T-helper 1 cell treated with Interleukin-12 subunit alpha and Interleukin-12 subunit beta and Interleukin-4 antibody, amounts not matched to agents 30 μg/mL and 1 μg/mL, for 36 hours (primary cell): ENCODE data around the gene NTM.

Experiments used
- H3K27ac Mint-ChIP-seq: one replicate; pipeline ENCODE4 v1.8.0; 2021; ENCODE audit warnings: mild to moderate bottlenecking, mixed read lengths
- H3K27me3 Mint-ChIP-seq: one replicate; pipeline ENCODE4 v1.8.0; 2021; ENCODE audit warnings: low read depth, mixed read lengths
- H3K36me3 Mint-ChIP-seq: one replicate; pipeline ENCODE4 v1.8.0; 2021; ENCODE audit warnings: low read depth, mixed read lengths
- H3K4me1 Mint-ChIP-seq: one replicate; pipeline ENCODE4 v1.8.0; 2021; ENCODE audit warnings: low read depth, mixed read lengths
- H3K4me3 Mint-ChIP-seq: one replicate; pipeline ENCODE4 v1.8.0; 2021; ENCODE audit warnings: mild to moderate bottlenecking, moderate library complexity, mixed read lengths
- H3K9me3 Mint-ChIP-seq: one replicate; pipeline ENCODE4 v1.8.0; 2021; ENCODE audit warnings: mixed read lengths

NTM gene

DNA sequence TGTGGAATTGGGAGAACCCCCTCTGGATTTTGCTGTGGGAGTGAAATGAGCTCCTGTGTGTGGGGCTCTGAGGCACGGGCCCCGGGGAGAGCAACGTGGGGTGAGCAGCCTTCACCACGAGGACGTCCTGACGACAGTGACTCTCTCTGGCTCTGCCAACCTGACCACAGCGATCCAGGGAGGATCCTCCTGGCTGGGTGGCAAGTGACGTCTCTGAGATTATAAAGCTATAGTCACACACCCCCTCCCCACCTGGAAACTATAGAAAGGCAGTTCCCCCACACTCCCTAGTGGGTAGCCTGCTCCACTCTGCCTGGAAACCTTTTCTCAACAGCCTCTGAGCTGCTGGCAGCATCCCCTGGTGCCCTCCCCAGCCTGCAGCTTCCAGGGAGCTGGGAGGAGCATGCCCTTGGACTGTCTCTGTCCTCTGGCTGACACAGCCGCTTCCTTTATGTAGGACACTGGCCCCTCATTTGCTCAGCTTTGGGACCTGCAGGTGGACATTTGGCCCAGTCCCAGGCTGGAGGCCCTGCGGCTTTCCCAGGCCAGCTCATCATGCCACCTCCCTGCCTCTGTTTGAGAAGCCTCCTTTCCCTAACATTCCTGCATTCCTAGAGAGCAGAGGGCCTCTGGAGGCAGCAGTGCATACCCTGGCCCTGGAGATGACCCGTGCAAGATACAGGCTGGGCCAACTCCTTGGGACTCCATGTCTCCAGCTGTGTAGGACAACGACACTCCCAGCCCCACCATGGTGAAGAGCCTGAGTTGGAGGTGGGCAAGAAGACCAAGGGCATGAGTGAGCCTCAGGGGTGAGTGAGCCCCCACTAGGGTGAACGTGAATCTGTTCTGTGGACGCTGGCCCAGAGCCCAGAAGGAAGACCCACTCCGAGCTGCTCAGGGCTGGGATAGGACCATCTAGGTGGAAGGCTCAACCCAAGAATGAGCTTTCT, 314.0 kb downstream of the NTM start:
- H3K36me3 Mint-ChIP-seq: no peaks in the 10 kb centered on the region
- no peaks in the 10 kb centered on the region for H3K9me3 Mint-ChIP-seq
- no peaks in the 10 kb centered on the region for H3K4me1 Mint-ChIP-seq
- H3K27me3 Mint-ChIP-seq: no peaks in the 10 kb centered on the region
- H3K27ac Mint-ChIP-seq: no peak overlapping the region
- no peak overlapping the region for H3K4me3 Mint-ChIP-seq

DNA sequence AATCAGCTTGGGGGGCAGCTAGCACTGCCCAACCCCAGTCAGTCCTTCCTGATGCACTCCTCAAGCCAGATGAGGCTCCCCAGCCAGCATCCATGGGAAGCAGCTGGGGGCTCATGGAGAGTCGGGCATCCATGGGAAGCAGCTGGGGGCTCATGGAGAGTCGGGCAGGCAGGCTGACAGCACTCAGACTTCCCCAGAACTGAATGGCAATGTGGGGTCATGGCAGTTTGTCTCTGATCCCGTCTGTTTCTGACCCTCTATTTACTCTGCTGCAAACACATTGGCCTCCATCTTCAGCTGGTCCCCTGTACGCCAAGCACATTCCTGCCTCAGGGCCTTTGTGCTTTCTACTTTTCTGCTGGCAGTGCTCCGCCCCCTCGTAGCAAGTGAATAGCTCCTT, 314.8 kb downstream of the NTM start:
- Mint-ChIP-seq H3K9me3 (no peaks in the 10 kb centered on the region), H3K4me3 (no peak overlapping the region), H3K27ac (no peak overlapping the region), H3K27me3 (no peaks in the 10 kb centered on the region), H3K36me3 (no peaks in the 10 kb centered on the region), H3K4me1 (no peaks in the 10 kb centered on the region)

DNA sequence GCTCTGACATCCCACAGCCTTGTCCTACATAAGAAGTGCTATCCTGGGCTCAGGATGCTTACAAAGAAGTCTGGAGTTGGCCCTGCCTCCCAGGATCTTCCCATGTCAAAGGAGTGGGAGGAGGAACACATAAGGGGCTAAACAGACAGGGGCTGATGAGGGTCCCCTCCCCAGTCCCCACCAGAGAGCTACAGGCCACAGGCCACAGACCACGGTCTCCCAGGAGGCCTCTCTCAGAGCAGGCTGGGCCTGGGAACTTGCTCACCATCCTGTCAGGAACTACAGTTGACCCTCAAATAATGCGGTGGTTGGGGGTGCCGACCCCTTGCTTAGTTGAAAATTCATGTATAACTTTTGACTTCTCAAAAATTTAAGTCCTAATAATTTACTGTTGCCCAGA, 315.5 kb downstream of the NTM start:
- Mint-ChIP-seq H3K4me3 (no peak overlapping the region), H3K27ac (no peak overlapping the region), H3K9me3 (no peaks in the 10 kb centered on the region), H3K4me1 (no peaks in the 10 kb centered on the region), H3K36me3 (no peaks in the 10 kb centered on the region), H3K27me3 (no peaks in the 10 kb centered on the region)

DNA sequence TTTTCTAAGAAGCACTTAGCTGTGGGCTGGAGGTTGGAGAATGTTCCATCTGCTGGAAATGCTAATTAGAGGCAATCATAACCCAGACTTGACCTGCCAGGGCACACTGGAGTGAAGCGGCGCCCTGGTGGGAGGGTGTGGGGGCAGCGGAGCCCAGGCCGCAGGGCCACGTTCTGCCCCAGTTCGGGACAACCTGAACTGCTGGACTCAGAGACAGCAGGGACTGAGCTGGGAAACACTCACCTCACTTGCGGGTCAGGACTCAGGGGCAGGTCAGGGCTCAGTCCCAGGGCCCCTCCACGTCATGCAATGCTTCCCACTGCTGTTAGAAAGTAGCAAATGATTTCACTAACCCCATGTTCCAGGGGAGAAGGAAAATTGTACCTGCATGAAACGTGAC, 316.4 kb downstream of the NTM start:
- H3K27me3 Mint-ChIP-seq: no peaks in the 10 kb centered on the region
- no peaks in the 10 kb centered on the region for H3K36me3 Mint-ChIP-seq
- no peaks in the 10 kb centered on the region for H3K4me1 Mint-ChIP-seq
- H3K4me3 Mint-ChIP-seq: no peak overlapping the region
- H3K9me3 Mint-ChIP-seq: no peaks in the 10 kb centered on the region
- H3K27ac Mint-ChIP-seq: no peak overlapping the region

DNA sequence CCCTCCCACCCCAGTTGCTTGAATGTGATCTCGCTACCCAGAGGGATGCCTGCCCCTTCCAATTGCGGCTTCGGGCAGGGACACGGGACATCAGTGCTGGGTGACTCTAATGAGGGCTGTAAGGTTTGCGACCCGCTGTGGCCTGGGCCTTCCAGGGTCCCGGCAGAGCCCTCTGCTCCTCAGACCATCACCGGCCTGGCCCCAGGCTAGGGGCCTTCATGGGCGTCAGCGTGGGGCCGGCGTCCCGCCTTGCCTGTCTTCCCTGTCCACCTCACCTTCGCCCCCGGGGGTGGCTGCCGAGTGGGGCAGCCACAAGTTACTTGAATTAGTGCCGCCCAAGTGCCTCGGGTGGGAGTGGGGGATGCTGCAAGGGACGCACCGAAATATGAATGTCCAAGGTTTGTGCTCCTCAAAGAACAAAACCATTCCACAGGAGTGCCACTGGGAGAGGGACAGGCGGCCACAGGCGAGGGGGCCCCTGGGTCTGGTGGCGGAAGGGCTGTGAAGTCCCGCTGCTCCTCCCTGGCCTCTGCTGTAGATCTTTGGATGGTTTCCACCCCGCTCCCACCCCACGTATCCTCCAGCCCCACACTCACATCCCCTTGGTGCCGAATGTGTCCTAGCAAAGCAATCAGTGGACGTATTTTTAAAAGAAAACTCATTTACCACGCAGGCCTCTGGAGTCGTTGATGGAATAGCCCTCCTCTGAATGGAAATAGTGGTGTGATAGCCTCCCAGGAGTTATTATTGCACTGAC, 317.1 kb downstream of the NTM start:
- Mint-ChIP-seq H3K4me3 (no peak overlapping the region), H3K36me3 (no peaks in the 10 kb centered on the region), H3K27ac (no peak overlapping the region), H3K27me3 (no peaks in the 10 kb centered on the region), H3K4me1 (no peaks in the 10 kb centered on the region), H3K9me3 (no peaks in the 10 kb centered on the region)

DNA sequence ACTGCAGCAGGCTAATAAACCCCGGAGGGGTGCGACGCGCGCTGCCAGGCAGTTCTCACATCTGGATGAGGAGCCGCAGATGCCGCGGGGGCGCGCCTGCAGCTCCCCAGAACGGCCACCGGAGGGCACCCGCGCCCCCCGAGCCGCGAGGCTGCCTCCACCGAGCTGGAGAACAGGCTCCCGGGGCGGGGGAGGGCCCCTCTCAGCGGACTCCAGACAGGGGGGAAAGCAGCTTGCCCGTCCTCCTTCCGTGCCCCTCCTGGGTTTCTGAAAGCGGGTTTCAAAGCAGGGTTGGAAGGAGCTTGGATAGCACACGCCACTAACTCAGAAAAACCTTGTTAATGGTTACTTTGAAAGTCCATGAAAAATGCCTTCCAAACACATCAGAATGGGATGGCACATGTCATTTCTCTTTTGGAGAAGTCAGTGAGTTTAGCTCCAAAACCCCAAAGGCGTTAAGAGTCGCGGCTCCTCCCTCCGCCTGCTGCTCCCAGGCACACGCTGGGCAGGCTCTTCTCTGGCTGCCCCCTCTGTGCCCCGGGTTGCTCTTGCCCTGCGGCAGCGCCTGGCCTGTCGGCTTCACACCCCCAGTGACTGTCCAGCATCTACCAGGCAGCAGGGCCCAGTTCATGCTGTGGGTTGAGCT, 317.8 kb downstream of the NTM start:
- H3K27me3 Mint-ChIP-seq: no peaks in the 10 kb centered on the region
- no peaks in the 10 kb centered on the region for H3K4me1 Mint-ChIP-seq
- H3K36me3 Mint-ChIP-seq: no peaks in the 10 kb centered on the region
- H3K9me3 Mint-ChIP-seq: no peaks in the 10 kb centered on the region
- H3K4me3 Mint-ChIP-seq: no peak overlapping the region
- H3K27ac Mint-ChIP-seq: no peak overlapping the region

DNA sequence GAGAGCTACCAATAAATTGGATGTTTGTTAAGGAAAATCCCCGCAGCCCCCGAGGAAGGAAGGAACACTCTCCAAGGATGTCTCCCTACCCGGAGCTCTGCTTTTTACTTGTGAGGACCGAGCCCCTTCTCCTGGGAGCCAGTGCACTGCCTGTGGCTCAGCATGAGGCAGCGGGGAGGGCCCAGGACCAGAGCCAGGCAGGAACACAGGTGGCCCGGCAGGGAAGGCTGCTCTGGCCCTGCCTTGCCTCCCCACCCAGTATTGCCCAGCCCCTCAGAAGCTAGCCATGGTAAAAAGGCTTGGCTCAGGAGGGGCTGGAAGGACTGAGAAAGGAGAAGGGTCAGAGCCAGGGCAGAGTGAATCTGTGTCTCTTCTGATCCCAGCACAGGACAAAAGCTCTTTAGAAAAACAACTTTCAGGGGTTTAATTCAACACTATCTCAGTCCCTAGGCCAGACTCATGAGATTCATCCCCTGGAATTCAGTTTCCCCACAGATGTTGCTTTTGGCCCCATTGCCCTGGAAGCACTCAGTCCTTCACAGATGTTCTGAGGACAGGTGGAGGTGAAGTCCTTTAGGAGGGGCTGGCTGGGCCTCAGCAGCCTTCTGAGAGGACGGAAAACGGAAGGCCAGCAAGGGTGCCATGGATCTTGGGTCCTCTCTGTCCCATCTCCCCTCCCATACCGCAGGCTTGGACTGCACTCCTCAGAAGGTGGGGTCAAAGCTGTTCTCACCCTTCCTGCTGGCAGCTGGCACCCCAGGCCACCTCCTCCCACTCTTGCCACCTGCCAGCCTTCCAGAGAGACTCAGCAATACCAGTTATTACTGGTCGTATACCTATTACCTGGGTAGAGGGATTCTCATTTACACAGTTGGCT, 318.9 kb downstream of the NTM start:
- Mint-ChIP-seq H3K4me1 (no peaks in the 10 kb centered on the region), H3K9me3 (no peaks in the 10 kb centered on the region), H3K27me3 (no peaks in the 10 kb centered on the region)

DNA sequence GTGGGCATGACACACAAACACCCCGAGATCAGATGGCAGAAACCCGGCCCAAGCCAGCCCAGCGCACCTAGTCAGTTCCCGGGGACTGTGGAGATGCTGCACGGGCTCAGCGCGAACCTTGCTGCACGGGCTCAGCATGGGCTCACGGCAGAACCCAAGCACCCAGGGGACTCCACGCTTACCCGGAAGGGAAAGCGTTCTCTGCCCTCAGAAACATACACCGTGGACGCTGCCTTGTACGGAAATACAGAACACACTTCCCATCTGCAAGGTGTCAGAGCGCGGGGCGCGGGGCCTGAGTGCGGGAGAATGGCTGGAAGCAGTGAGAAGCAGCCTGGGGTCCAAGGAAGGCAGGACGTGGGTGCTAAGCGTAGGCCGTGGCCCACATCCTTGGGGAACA, 319.9 kb downstream of the NTM start:
- Mint-ChIP-seq H3K4me1 (no peaks in the 10 kb centered on the region), H3K27me3 (no peaks in the 10 kb centered on the region), H3K9me3 (no peaks in the 10 kb centered on the region), H3K27ac (no peak overlapping the region), H3K4me3 (no peak overlapping the region), H3K36me3 (no peaks in the 10 kb centered on the region)

More for the DNA sequence above, 318.9 kb downstream of the NTM start:
- H3K27ac Mint-ChIP-seq: no peak overlapping the region
- H3K4me3 Mint-ChIP-seq: no peak overlapping the region
- H3K36me3 Mint-ChIP-seq: no peaks in the 10 kb centered on the region

DNA sequence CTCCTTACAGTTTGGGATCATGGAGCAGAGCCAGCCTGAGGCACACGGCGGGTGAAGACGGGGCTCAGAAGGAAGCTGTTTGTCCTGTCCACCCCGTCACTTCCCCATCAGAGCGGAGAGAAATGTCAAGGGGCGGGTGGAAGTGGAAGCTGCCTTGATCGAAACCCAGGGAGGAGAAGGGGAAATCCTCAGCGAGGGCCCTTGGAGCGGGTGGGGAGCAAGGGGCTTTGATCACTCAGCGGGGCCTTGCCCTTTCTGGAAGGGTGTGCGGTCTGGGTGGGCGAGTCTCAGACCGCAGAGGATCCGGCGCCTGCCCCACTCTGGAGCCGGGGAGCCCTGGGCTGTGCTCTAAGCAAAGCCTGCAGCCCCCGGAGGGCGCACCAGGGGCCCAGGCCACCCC, 320.4 kb downstream of the NTM start:
- H3K27me3 Mint-ChIP-seq: no peaks in the 10 kb centered on the region
- H3K4me1 Mint-ChIP-seq: no peaks in the 10 kb centered on the region

DNA sequence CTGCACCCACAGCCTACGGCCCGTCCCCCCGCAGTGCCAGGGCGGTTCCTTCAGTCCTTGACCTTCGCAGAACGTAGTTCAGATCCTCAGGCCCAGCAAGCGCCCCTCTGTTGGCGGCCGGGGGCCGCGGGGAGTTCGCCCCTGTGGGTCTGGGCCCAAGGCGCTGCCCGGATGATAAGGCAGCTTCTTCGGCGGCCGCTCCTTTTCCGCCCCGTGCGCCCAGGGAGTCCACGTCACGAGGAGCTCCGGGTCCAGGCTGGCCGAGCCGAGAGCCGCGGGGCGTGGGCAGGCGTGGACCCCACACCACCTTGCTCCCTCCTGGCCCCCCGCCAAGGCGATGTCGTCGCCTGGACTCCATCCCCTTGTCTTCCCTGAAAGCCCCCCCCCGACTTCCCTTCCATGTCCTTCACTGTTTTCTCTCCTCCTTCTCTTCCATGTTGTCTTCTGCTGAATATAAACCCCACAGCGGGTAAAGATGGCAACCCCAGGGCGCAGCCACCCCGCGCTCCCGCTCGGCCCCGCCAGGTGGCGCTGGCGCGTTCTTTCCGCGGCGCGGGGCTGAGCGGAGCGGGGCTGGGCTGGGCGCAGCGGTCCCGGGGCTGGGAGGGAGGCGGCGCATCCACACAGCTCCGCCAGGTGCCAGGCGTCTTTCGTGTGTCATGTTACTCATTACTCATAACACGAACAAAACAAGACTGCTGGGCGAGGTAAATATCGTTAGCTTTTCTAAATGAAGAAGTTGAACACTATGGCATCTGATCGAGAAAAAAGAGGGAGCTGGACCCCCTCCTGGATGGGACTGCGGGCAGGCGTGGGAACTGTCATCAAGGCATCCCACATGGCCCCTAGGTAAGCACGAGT, 321.0 kb downstream of the NTM start:
- no peak overlapping the region for H3K4me3 Mint-ChIP-seq
- no peaks in the 10 kb centered on the region for H3K36me3 Mint-ChIP-seq
- H3K9me3 Mint-ChIP-seq: no peaks in the 10 kb centered on the region
- no peaks in the 10 kb centered on the region for H3K4me1 Mint-ChIP-seq
- H3K27me3 Mint-ChIP-seq: no peaks in the 10 kb centered on the region
- H3K27ac Mint-ChIP-seq: no peak overlapping the region

More for the DNA sequence above, 320.4 kb downstream of the NTM start:
- Mint-ChIP-seq H3K36me3 (no peaks in the 10 kb centered on the region), H3K4me3 (no peak overlapping the region), H3K27ac (no peak overlapping the region), H3K9me3 (no peaks in the 10 kb centered on the region)

DNA sequence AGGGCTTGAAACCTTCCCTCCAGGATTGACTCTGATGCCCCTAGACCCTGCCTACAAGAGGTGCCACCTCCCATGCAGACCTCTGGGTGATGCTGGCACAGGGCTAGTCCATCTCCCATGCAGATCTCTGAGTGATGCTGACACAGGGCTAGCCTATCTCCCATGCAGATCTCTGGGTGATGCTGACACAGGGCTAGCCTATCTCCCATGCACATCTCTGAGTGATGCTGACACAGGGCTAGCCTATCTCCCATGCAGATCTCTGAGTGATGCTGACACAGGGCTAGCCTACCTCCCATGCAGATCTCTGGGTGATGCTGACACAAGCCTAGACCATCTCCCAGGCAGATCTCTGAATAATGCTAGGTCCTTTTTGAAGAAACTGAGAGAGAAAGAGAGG, 321.7 kb downstream of the NTM start:
- no peak overlapping the region for H3K4me3 Mint-ChIP-seq
- H3K27me3 Mint-ChIP-seq: no peaks in the 10 kb centered on the region
- no peaks in the 10 kb centered on the region for H3K9me3 Mint-ChIP-seq

DNA sequence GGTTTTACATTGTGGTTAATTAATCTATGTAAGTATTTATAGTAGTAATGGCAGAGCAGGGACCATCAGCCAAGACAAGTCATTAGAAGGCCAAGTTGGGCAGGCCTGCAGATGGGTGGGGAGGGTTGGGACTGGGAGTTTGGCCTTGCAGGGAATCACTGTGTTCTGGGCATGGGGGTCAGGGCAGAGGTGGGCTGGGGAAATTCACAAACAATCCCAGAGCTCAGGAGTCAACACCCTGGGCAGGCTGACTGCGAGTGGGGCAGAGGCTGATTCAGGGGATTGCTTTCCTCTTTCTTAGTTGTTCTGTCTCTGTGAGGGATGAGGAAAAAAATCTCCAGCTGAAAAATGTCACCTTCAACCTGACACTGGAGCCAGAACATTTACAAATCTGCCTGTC, 322.5 kb downstream of the NTM start:
- Mint-ChIP-seq H3K4me3 (no peak overlapping the region), H3K27ac (no peak overlapping the region), H3K36me3 (no peaks in the 10 kb centered on the region), H3K27me3 (no peaks in the 10 kb centered on the region), H3K4me1 (no peaks in the 10 kb centered on the region), H3K9me3 (no peaks in the 10 kb centered on the region)

More for the DNA sequence above, 321.7 kb downstream of the NTM start:
- no peak overlapping the region for H3K27ac Mint-ChIP-seq
- H3K36me3 Mint-ChIP-seq: no peaks in the 10 kb centered on the region
- H3K4me1 Mint-ChIP-seq: no peaks in the 10 kb centered on the region

DNA sequence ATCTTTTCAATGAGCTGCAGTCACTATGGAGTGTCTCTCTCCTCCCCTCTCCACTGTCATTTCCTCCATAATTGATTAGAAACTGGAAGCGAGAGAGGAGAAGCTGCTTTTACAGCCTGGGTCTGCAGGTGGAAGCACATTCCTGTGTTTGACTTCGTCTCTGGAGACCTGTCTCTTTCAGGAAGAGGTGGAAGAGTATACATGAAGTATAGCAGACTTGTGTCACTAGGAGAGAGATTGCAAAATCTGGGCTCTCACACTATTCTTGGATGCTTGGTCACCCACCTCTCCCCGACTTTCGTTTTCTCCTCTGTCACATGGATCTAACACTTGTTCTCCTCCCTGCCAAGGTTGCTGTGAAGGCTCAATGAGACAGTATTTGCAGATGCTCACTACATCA, 323.3 kb downstream of the NTM start:
- Mint-ChIP-seq H3K36me3 (no peaks in the 10 kb centered on the region), H3K27ac (no peak overlapping the region), H3K4me1 (no peaks in the 10 kb centered on the region), H3K27me3 (no peaks in the 10 kb centered on the region), H3K4me3 (no peak overlapping the region), H3K9me3 (no peaks in the 10 kb centered on the region)
